HG03442 (cell line): ENCODE data around the gene B4GALNT2.

Experiments used
- ATAC-seq: cut with Tn5 transposase; IDR thresholded peaks from one replicate; pipeline ENCODE4 v1.9.1; 2021; ENCODE audit warnings: mild to moderate bottlenecking, moderate library complexity; ENCODE audit not compliant: unreplicated experiment

The B4GALNT2 gene

GRCh38 chr17:49203796-49204195 lies 71.2 kb downstream of the B4GALNT2 start:
- no peak for ATAC-seq

- no peak for ATAC-seq
Observed at GRCh38 chr17:49204516-49204915, 71.9 kb downstream of the B4GALNT2 start.

GRCh38 chr17:49209061-49209571 lies 76.5 kb downstream of the B4GALNT2 start:
- no peak for ATAC-seq

- peak; percentile 78 for ATAC-seq
Observed at GRCh38 chr17:49210158-49211029, 77.8 kb downstream of the B4GALNT2 start, which contains the start of the genes ABI3 and GNGT2. ABI3 (plus strand) TSS chr17:49210707; CDS start chr17:49210725, 18 bp downstream. GNGT2 (minus strand) TSS chr17:49210574; CDS start chr17:49207422, 3,152 bp downstream.

GRCh38 chr17:49213399-49213798 lies 80.8 kb downstream of the B4GALNT2 start:
- no peak for ATAC-seq

- ATAC-seq, result no peak
Observed at GRCh38 chr17:49213847-49214246, 81.3 kb downstream of the B4GALNT2 start.

- ATAC-seq, result no peak
Observed at GRCh38 chr17:49214676-49215360, 82.2 kb downstream of the B4GALNT2 start.

GRCh38 chr17:49216482-49216881 lies 83.9 kb downstream of the B4GALNT2 start:
- ATAC-seq, result no peak

GRCh38 chr17:49216953-49217650 lies 84.5 kb downstream of the B4GALNT2 start:
- no peak for ATAC-seq

- peak; percentile 59 for ATAC-seq
Observed at GRCh38 chr17:49217651-49218413, 85.3 kb downstream of the B4GALNT2 start.

- no peak for ATAC-seq
Observed at GRCh38 chr17:49218941-49219913, 86.7 kb downstream of the B4GALNT2 start.

GRCh38 chr17:49219987-49220386 lies 87.4 kb downstream of the B4GALNT2 start:
- ATAC-seq, result no peak

- ATAC-seq, result no peak
Observed at GRCh38 chr17:49223168-49223516, 90.6 kb downstream of the B4GALNT2 start.

GRCh38 chr17:49223517-49224197 lies 91.1 kb downstream of the B4GALNT2 start:
- no peak for ATAC-seq

- no peak for ATAC-seq
Observed at GRCh38 chr17:49224198-49224996, 91.8 kb downstream of the B4GALNT2 start.

GRCh38 chr17:49224997-49225337 lies 92.4 kb downstream of the B4GALNT2 start:
- ATAC-seq, result no peak

- ATAC-seq, result no peak
Observed at GRCh38 chr17:49225554-49226236, 93.1 kb downstream of the B4GALNT2 start.
